Type B pancreatic cell (in vitro differentiated cells): ENCODE data around the gene CCDC149. TPM values are rescaled to one million over a fixed set of nuclear protein-coding genes. Genes with fewer than 3 reads are reported as not detected.

ENCODE experiments used
- DNase-seq: peaks from one replicate; pipeline ENCODE4 v3.0.0; 2021; ENCODE audit warnings: mixed read lengths; ENCODE audit not compliant: unreplicated experiment; ENCODE audit errors: extremely low spot score
- H3K27ac Mint-ChIP-seq: 2 replicates; pipeline ENCODE4 v1.8.0; 2021; ENCODE audit warnings: mild to moderate bottlenecking, mixed read lengths
- H3K27me3 Mint-ChIP-seq: 2 replicates; pipeline ENCODE4 v1.8.0; 2021; ENCODE audit warnings: mixed read lengths
- H3K36me3 Mint-ChIP-seq: 2 replicates; pipeline ENCODE4 v1.8.0; 2021; ENCODE audit warnings: mixed read lengths
- H3K4me1 Mint-ChIP-seq: one replicate; pipeline ENCODE4 v1.8.0; 2021; ENCODE audit warnings: mixed read lengths; ENCODE audit not compliant: unreplicated experiment
- H3K4me3 Mint-ChIP-seq: 2 replicates; pipeline ENCODE4 v1.8.0; 2021; ENCODE audit warnings: mild to moderate bottlenecking, mixed read lengths
- H3K9me3 Mint-ChIP-seq: 2 replicates; pipeline ENCODE4 v1.8.0; 2021; ENCODE audit warnings: mixed read lengths
- long read RNA-seq: library from polyadenylated mRNA; unstranded; transcript quantifications from one replicate; pipeline ENCODE4 v2.0.0, GENCODE V29; 2020
- total RNA-seq: library from RNA; stranded (reverse); gene quantifications from 2 replicates; pipeline ENCODE4 v1.2.1, GENCODE V29; 2021; ENCODE audit warnings: low replicate concordance
- TF ChIP-seq, protein P1 (sequence below): fragments of 200-600 bp; sonication (generic); conservative IDR thresholded peaks from 2 replicates; pipeline ENCODE4 v1.5.0; 2021; ENCODE audit warnings: antibody characterized with exemption, mild to moderate bottlenecking

Gene CCDC149
- total RNA-seq = 8.8 and 9.1 TPM in 2 replicates
- long read RNA-seq, partial matches to known transcripts = 1 of 3 reads
- long read RNA-seq, other reads (novel, unspliced or antisense) = 2 of 3 reads

- Mint-ChIP-seq H3K4me1 (peaks cover 5% of the 10 kb centered on the region), H3K36me3 (peaks cover 23% of the 10 kb centered on the region), H3K27ac (peak within 1 kb of the TSS; percentile 81), H3K4me3 (peak within 1 kb of the TSS; percentile 88), H3K27me3 (no peaks in the 10 kb centered on the region), H3K9me3 (peaks cover 9% of the 10 kb centered on the region)
- TF ChIP-seq, protein P1, sequence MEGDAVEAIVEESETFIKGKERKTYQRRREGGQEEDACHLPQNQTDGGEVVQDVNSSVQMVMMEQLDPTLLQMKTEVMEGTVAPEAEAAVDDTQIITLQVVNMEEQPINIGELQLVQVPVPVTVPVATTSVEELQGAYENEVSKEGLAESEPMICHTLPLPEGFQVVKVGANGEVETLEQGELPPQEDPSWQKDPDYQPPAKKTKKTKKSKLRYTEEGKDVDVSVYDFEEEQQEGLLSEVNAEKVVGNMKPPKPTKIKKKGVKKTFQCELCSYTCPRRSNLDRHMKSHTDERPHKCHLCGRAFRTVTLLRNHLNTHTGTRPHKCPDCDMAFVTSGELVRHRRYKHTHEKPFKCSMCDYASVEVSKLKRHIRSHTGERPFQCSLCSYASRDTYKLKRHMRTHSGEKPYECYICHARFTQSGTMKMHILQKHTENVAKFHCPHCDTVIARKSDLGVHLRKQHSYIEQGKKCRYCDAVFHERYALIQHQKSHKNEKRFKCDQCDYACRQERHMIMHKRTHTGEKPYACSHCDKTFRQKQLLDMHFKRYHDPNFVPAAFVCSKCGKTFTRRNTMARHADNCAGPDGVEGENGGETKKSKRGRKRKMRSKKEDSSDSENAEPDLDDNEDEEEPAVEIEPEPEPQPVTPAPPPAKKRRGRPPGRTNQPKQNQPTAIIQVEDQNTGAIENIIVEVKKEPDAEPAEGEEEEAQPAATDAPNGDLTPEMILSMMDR = peak; percentile 35
- DNase-seq = peak; percentile 81
Measured at GRCh38 chr4:24912252-24913118, at the start of gene CCDC149. CCDC149 (minus strand) TSS chr4:24913042; CDS start chr4:24912864, 178 bp downstream.

GRCh38 chr4:24957886-24958285 is 45.0 kb upstream of the CCDC149 start:
- no peak overlapping the region for H3K4me3 Mint-ChIP-seq
- H3K27ac Mint-ChIP-seq = no peak overlapping the region
- DNase-seq = no peak
- no peaks in the 10 kb centered on the region for H3K27me3 Mint-ChIP-seq
- H3K9me3 Mint-ChIP-seq = no peaks in the 10 kb centered on the region
- no peaks in the 10 kb centered on the region for H3K36me3 Mint-ChIP-seq
- no peaks in the 10 kb centered on the region for H3K4me1 Mint-ChIP-seq
- TF ChIP-seq, protein P1 = no peak

GRCh38 chr4:24956763-24957162 is 43.9 kb upstream of the CCDC149 start:
- no peaks in the 10 kb centered on the region for H3K36me3 Mint-ChIP-seq
- H3K27ac Mint-ChIP-seq = no peak overlapping the region
- H3K4me3 Mint-ChIP-seq = no peak overlapping the region
- DNase-seq = no peak
- no peaks in the 10 kb centered on the region for H3K9me3 Mint-ChIP-seq
- no peaks in the 10 kb centered on the region for H3K4me1 Mint-ChIP-seq
- no peaks in the 10 kb centered on the region for H3K27me3 Mint-ChIP-seq
- TF ChIP-seq, protein P1 = no peak

DNA sequence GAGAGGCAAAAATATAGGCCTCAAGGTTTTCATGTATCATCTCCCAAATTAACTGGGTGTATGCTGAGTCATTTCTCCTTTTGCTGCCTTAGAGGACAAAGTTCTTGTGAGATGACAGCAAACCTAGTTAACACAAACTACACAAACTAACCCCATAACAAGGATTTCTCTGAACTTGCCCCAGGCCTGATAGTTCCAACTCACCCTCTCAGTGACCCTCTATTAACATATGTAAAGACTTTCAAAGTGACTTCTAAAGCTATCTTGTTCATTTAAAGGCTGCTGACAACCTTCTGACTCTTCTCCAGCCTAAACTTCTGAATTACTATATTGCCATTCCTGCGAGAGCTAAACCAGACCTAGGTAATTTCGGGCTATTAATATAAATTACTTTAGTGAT is 43.2 kb upstream of the CCDC149 start:
- Mint-ChIP-seq H3K27me3 (peaks cover 1% of the 10 kb centered on the region), H3K4me1 (no peaks in the 10 kb centered on the region), H3K4me3 (no peak overlapping the region), H3K9me3 (no peaks in the 10 kb centered on the region), H3K27ac (no peak overlapping the region), H3K36me3 (no peaks in the 10 kb centered on the region)
- no peak for DNase-seq
- TF ChIP-seq, protein P1 = no peak

GRCh38 chr4:24952667-24953066 is 39.8 kb upstream of the CCDC149 start:
- Mint-ChIP-seq H3K36me3 (no peaks in the 10 kb centered on the region), H3K4me1 (no peaks in the 10 kb centered on the region), H3K9me3 (no peaks in the 10 kb centered on the region), H3K27me3 (peaks cover 9% of the 10 kb centered on the region), H3K4me3 (no peak overlapping the region), H3K27ac (no peak overlapping the region)
- TF ChIP-seq, protein P1 = no peak
- DNase-seq = no peak
